DOHH2 (cell line): ENCODE results near the gene SNTA1.

ENCODE experiments used
- H3F3A ChIP-seq: fragments of 200-600 bp; sonication (generic), shearing (Covaris generic); 2 replicates; pipeline ENCODE4 v1.6.0; 2016; ENCODE audit warnings: antibody characterized with exemption, mild to moderate bottlenecking; ENCODE audit not compliant: control insufficient read depth, insufficient read depth
- H3K27ac ChIP-seq: fragments of 200-600 bp; sonication (generic); 2 replicates; pipeline ENCODE4 v1.5.1; 2014; ENCODE audit warnings: low read depth, mild to moderate bottlenecking, low read length, moderate library complexity
- H3K27me3 ChIP-seq: fragments of 200-600 bp; sonication (generic); 2 replicates; pipeline ENCODE4 v1.6.1; 2014; ENCODE audit warnings: mild to moderate bottlenecking, low read length, mixed read lengths; ENCODE audit not compliant: control insufficient read depth
- H3K36me3 ChIP-seq: fragments of 200-600 bp; sonication (generic); 2 replicates; pipeline ENCODE4 v1.6.1; 2014; ENCODE audit warnings: mild to moderate bottlenecking, low read length, moderate library complexity, mixed read lengths; ENCODE audit not compliant: control insufficient read depth
- H3K4me1 ChIP-seq: fragments of 200-600 bp; sonication (generic); 2 replicates; pipeline ENCODE4 v1.6.1; 2014; ENCODE audit warnings: mild to moderate bottlenecking, low read length, mixed read lengths; ENCODE audit not compliant: control insufficient read depth
- H3K4me2 ChIP-seq: fragments of 200-600 bp; sonication (generic); 2 replicates; pipeline ENCODE4 v1.6.0; 2014; ENCODE audit warnings: mild to moderate bottlenecking, low read length, moderate library complexity
- H3K4me3 ChIP-seq: fragments of 200-600 bp; sonication (generic); 2 replicates; pipeline ENCODE4 v1.5.1; 2014; ENCODE audit warnings: mild to moderate bottlenecking, low read length, mixed read lengths
- H3K79me2 ChIP-seq: fragments of 200-600 bp; sonication (generic); 2 replicates; pipeline ENCODE4 v1.6.1; 2014; ENCODE audit warnings: mild to moderate bottlenecking, low read length, mixed read lengths; ENCODE audit not compliant: control insufficient read depth
- H3K9me2 ChIP-seq: fragments of 200-600 bp; sonication (generic); replicated peaks from 2 replicates; pipeline ENCODE4 v1.6.1; 2014; ENCODE audit warnings: mild to moderate bottlenecking, low read length, mixed read lengths; ENCODE audit not compliant: control insufficient read depth
- H3K9me3 ChIP-seq: fragments of 200-600 bp; sonication (generic); 2 replicates; pipeline ENCODE4 v1.6.1; 2014; ENCODE audit warnings: antibody characterized with exemption, low read length, mixed read lengths; ENCODE audit not compliant: control insufficient read depth, insufficient read depth
- H4K20me1 ChIP-seq: fragments of 200-600 bp; sonication (generic); 2 replicates; pipeline ENCODE4 v1.6.0; 2014; ENCODE audit warnings: low read depth, mild to moderate bottlenecking, antibody characterized with exemption, low read length, moderate library complexity; ENCODE audit not compliant: control insufficient read depth, insufficient read depth
- CTCF ChIP-seq: fragments of 200-600 bp; sonication (generic); IDR thresholded peaks from one replicate; pipeline ENCODE4 v1.5.1; 2014; ENCODE audit warnings: antibody characterized with exemption, mild to moderate bottlenecking, low read depth, low read length; ENCODE audit not compliant: poor library complexity, severe bottlenecking
- EZH2phosphoT487 ChIP-seq: fragments of 200-600 bp; sonication (generic); IDR thresholded peaks from 2 replicates; pipeline ENCODE4 v1.6.1; 2017; ENCODE audit warnings: borderline replicate concordance, mild to moderate bottlenecking, antibody characterized with exemption, low read length, moderate library complexity, mixed read lengths

The SNTA1 gene

GRCh38 chr20:33372993-33373441 is 70.5 kb downstream of the SNTA1 start:
- Histone ChIP-seq H3K9me2 (no peaks in the 10 kb centered on the region), H3K27me3 (no peaks in the 10 kb centered on the region), H3K27ac (no peak overlapping the region), H3K4me2 (no peak overlapping the region), H3K79me2 (no peaks in the 10 kb centered on the region), H4K20me1 (0 out of 2 replicates have a peak, but pooled peaks cover under 1% of the 10 kb centered on the region), H3K4me1 (no peaks in the 10 kb centered on the region), H3K36me3 (peaks cover 49% of the 10 kb centered on the region), H3K4me3 (no peak overlapping the region), H3K9me3 (no peaks in the 10 kb centered on the region), H3F3A (no peaks in the 10 kb centered on the region; the same call in 1 of the 2 replicates)
- TF ChIP-seq EZH2phosphoT487 = no peak
- TF ChIP-seq CTCF = no peak

- H3K36me3 ChIP-seq = peaks cover 60% of the 10 kb centered on the region
- H3K9me3 ChIP-seq = no peaks in the 10 kb centered on the region
- no peak for TF ChIP-seq CTCF
- no peak for TF ChIP-seq EZH2phosphoT487
- no peaks in the 10 kb centered on the region for H3K79me2 ChIP-seq
- no peaks in the 10 kb centered on the region for H3K4me1 ChIP-seq
- H3K4me3 ChIP-seq = no peak overlapping the region
- no peak overlapping the region for H3K27ac ChIP-seq
- H3K27me3 ChIP-seq = no peaks in the 10 kb centered on the region
- H3K9me2 ChIP-seq = no peaks in the 10 kb centered on the region
- H3K4me2 ChIP-seq = no peak overlapping the region
- no peaks in the 10 kb centered on the region for H4K20me1 ChIP-seq
- no peaks in the 10 kb centered on the region for H3F3A ChIP-seq
Observed at GRCh38 chr20:33370291-33370690, 73.3 kb downstream of the SNTA1 start.

- no peaks in the 10 kb centered on the region for H3K79me2 ChIP-seq
- no peak overlapping the region for H3K4me2 ChIP-seq
- H3F3A ChIP-seq = no peaks in the 10 kb centered on the region
- no peaks in the 10 kb centered on the region for H3K9me2 ChIP-seq
- no peak for TF ChIP-seq EZH2phosphoT487
- TF ChIP-seq CTCF = no peak
- no peaks in the 10 kb centered on the region for H3K27me3 ChIP-seq
- no peaks in the 10 kb centered on the region for H4K20me1 ChIP-seq
- no peak overlapping the region for H3K4me3 ChIP-seq
- H3K36me3 ChIP-seq = peaks cover 72% of the 10 kb centered on the region
- no peaks in the 10 kb centered on the region for H3K4me1 ChIP-seq
- no peak overlapping the region for H3K27ac ChIP-seq
- no peaks in the 10 kb centered on the region for H3K9me3 ChIP-seq
Observed at GRCh38 chr20:33362898-33363297, 80.7 kb downstream of the SNTA1 start.
